GM19043 (cell line): ENCODE data around the gene ARHGAP1.

ENCODE experiments used
- ATAC-seq: cut with Tn5 transposase; IDR thresholded peaks from one replicate; pipeline ENCODE4 v1.9.1; 2021; ENCODE audit warnings: low read depth; ENCODE audit not compliant: unreplicated experiment

The ARHGAP1 gene

GRCh38 chr11:46695345-46696211, 4.8 kb downstream of the ARHGAP1 start:
- no peak for ATAC-seq

DNA sequence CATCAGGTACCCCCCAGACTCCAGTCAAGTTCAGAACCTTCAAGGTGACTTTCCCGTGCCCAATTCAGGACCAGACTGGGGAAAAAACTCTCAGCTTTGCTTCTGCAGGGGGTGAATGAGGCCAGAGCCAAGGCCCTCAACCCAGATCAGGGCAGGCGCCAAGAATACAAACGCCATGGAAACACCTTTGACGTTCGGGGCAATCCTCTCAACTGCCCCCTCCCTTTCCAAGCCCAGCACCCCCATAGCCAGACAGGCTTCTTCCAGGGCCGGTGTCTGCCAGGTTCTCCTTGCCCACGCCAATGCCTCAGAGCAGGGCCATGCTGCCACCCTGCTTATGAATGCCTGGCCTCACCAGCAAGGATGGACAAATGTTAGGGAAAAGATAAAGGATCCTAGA, 5.8 kb downstream of the ARHGAP1 start:
- ATAC-seq = no peak

DNA sequence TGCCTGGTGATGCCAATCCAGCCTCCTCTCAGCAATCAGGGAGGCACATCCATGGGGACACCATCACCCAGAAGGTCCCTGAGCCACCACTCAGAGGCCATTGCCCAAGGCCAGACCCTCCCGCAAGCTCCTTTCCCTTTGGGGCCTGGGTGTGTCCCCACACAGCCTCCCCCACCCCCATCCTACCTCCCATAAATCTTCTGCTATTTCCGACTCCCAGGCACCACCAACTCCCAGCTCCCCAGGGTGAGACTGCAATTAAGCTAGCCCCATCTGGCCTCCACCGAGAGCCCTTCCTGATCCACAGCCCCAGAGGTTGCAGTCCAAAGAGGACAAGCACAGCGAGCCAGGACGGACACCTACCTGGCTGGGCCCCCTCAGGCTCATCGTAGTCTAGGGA, 6.3 kb downstream of the ARHGAP1 start:
- no peak for ATAC-seq

GRCh38 chr11:46693597-46694012, 6.8 kb downstream of the ARHGAP1 start:
- ATAC-seq = no peak

GRCh38 chr11:46692450-46692849, 8.0 kb downstream of the ARHGAP1 start:
- ATAC-seq = no peak

GRCh38 chr11:46690702-46691101, 9.7 kb downstream of the ARHGAP1 start:
- no peak for ATAC-seq

DNA sequence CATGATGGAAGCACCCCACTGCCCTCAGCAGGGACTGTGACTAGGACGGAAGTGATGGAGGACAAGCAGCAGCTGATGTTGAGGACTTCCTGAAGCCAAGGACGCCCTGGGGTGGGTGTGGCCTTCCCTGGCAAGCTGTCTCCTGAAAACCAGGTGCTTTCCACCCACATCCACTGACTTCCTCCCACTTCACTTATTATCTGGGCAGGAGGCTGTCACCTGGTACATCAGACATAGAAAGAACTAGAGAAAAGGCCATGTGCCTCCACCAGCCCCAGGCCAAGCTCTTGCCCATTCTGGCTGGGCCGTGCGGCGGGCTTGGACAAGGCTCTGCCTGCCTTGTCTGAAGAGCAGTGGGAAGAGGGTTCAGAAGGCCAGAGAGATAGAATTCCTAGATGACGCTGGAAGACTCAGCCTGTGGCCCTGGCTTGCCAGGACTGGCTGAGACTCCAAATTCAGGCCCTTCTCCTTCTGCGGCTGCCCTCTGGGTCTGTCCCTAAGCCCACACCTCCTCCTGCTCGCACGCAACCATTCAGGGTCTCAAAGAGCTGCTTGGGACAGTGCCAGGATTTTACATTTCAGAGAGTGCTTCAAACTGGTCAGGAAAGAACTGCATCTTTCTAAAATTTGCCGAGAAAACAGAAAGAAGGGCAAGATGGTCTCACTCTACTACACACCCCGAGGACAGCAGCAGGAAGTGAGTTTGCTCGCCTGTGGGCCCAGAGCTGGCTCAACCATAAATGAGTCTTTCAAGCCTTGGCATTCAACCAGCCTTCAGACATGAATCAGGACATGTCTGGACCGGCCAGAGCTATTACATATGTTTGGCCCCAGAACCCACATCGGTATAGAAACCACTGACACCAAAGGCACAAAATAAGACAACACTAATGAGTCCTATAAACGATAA, 13.3 kb downstream of the ARHGAP1 start:
- ATAC-seq = no peak

DNA sequence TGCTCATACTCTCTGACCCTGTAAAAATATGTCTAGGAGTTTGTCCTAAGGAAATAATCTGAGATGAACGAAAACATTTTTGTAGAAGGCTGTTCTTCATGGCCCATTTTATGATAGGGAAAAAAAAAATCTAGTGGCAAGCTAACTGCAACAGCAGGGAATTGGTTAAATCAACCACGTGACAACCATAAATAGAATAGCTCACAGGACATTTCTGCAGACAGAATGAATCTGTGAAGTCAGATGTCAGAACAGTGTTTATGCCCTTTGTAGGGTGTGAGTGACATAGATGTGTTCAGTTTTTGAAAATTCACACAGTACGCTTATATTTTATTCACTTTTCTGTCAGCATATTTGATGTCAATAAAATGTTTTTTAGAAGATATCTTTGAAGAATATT, 16.1 kb downstream of the ARHGAP1 start:
- ATAC-seq = no peak

DNA sequence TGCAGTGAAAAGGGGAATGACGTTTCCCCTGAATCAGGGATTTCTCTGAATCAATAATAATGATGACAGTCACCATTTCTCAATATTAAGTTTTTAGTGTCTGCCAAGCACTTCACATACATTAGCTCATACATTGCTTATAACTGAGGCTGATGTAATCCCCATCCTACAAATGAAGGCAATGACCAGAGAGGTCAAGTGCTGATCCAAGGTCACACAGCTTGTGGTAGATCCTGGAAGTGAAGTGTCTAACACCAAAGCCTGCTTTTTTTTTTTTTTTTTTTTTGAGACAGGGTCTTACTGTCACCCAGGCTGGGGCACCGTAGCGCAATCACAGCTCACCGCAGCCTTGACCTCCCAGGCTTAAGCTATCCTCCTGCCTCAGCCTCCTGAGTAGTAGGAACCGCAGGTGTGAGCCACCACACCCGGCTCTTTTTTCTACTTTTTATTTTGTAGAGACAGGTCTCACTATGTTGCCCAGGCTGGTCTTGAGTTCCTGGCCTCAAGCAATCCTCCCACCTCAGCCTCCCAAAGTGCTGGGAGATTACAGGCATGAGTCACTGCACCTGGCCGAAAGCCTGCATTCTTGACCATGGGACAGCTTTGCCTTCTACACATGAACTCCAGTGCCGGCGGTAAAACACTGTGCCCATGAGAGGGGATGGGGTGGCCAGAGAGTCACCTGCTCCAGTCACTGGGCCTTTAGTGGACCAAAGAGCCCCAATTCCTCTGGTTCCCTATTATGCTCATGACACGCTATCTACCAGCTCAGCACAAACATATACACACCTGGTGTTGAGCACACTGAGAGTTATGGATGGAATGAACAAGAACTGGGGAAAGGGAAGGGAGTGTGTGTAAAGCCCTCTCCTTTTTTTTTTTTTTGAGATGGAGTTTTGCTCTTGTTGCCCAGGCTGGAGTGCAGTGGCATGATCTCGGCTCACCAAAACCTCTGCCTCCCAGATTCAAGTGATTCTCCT, 17.4 kb downstream of the ARHGAP1 start:
- no peak for ATAC-seq

- no peak for ATAC-seq
These were observed 18.6 kb downstream of the ARHGAP1 start for GRCh38 chr11:46681814-46682213.

GRCh38 chr11:46680815-46681214, 19.6 kb downstream of the ARHGAP1 start:
- ATAC-seq = no peak

GRCh38 chr11:46680164-46680760, 20.2 kb downstream of the ARHGAP1 start:
- no peak for ATAC-seq

DNA sequence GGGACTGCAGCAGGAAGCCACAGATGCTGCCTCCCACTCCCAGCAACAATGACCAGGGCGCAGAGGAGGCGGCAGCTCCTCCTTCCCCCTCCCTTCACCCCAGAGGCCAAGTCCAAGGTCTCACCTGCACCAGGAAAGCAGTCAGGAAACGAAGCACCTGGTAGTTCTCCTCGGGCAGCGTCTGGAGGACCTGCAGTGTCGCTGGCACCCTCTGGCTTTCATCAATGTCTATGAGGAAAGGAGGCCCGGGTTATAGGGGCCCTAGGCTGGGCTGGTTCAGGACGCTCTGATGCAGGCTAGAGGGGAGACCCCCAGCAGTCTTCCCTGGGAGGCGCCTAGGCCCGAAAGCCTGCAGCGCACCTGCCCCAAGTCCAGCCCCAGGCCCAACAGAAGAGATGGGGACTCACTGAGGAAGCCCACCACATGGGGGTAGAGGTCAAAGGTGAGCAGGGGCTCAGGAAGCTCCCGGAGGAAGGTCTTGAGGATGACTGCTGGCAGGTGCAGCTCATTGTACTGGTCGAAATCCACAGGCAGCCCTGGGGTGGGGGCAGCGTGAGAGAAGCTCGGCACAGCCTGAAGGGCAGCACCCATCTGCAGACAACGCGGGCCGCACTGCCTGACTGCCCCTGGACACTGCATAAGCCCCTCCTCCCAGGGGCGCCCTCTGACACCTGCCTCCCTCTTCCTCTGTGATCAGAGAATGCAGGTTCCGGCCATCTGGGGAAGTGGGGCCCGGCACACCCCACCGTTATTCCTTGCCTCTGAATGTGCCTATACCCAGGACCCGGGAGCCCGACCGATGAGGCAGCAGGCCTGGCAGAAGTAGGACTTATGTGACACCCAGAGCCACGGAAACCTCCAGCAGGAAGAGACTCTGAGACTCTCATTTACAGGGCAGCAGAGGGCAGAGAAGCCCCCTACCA, 20.9 kb downstream of the ARHGAP1 start:
- ATAC-seq = no peak

DNA sequence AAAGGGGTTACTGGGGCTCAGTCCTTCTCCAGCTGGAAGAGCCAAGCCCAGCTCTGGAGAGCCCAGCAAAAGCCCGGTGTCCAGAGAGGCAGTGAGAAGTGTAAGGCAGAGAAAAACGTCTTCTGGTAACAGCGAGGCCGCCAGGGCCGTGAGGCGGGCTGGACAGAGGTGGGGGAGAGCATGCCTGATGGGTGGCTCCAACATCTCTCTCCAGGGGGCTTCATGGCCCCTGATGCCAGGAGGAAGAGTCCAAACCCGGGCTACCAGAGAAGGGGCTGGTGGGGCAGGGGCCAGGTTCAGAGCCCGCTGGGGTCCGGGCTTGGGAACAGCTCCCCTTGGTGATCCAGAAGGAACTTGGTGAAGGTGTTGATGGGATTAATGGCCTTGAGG, 21.7 kb downstream of the ARHGAP1 start:
- no peak for ATAC-seq

GRCh38 chr11:46677991-46678740, 22.3 kb downstream of the ARHGAP1 start:
- ATAC-seq = no peak

- ATAC-seq = no peak
These were observed 23.2 kb downstream of the ARHGAP1 start for GRCh38 chr11:46677169-46677568.

DNA sequence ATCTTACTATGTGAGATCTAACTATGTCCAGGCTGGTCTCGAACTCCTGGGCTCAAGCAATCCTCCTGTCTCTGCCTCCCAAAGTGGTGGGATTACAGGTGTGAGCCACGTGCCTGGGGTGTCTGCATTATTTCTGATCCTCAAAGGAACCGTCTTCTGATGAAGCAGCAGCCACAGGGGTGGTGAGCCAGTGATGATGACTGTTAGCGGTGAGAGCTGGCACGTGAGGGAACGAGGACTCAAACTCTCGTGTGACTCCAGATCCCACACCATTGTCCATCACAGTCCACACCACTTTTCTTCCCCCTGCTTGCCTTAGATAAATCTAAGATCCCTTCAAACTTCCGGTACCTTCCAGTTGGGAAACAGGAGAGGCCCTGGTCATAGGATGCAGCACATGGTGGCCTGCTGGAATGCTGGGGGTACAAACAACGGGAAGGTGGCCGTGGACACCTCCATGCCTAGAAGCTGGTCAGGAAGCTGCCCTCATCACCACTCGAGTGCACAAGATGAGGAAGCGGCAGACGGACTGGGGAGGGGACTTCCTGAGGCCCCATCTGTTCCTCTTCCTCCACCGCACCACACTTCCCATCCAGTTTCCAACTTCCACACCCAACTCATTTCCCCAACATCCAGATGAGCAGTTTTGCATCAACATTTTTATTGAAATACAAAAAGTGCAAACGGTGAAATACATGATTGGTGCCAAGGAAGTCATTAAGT, 23.8 kb downstream of the ARHGAP1 start:
- ATAC-seq = no peak

DNA sequence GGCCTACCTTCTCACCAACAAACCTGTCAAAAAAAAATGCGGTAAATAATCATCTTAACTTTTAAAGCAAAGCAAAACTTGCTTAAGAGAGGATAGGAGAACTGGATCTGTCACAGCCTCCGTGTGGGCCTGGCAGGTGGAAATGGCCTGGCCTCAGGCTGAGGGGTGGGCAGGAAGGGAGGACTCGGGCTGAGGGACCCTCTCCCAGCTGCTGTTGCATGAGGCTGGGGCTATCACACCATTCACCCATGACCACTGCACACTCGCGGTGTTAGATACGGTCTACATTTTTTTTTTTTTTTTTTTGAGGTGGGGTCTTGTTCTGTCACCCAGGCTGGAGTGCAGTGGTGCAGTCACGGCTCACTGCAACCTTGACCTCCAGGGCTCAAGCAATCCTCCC, 24.5 kb downstream of the ARHGAP1 start:
- no peak for ATAC-seq
